NCI-H2081 (cell line): ENCODE data around the gene EFCAB6.

Experiments used
- DNase-seq, 2 experiments: peaks; one replicate each; lab custom pipeline; 2025; lab: John Stamatoyannopoulos, UW

Gene EFCAB6

GRCh38 chr22:43583501-43583900 is 228.6 kb downstream of the EFCAB6 start:
- DNase-seq, result no peak

GRCh38 chr22:43582394-43582793 is 229.7 kb downstream of the EFCAB6 start:
- no peak for DNase-seq

- DNase-seq, result no peak
These were observed 231.8 kb downstream of the EFCAB6 start for GRCh38 chr22:43580271-43580750.

- DNase-seq, result no peak
These were observed 237.4 kb downstream of the EFCAB6 start for GRCh38 chr22:43574738-43575137.

- DNase-seq, result no peak
These were observed 239.4 kb downstream of the EFCAB6 start for GRCh38 chr22:43572710-43573109.

GRCh38 chr22:43571181-43571580 is 240.9 kb downstream of the EFCAB6 start:
- no peak for DNase-seq

GRCh38 chr22:43570531-43571165 is 241.5 kb downstream of the EFCAB6 start:
- no peak for DNase-seq

- no peak for DNase-seq
These were observed 243.0 kb downstream of the EFCAB6 start for GRCh38 chr22:43569111-43569510.

GRCh38 chr22:43567691-43568324 is 244.3 kb downstream of the EFCAB6 start:
- no peak for DNase-seq

GRCh38 chr22:43566561-43567332 is 245.4 kb downstream of the EFCAB6 start:
- no peak for DNase-seq

- DNase-seq, result no peak
These were observed 246.1 kb downstream of the EFCAB6 start for GRCh38 chr22:43566021-43566420.

GRCh38 chr22:43564859-43565258 is 247.2 kb downstream of the EFCAB6 start:
- DNase-seq, result no peak

- DNase-seq, result no peak
These were observed 248.5 kb downstream of the EFCAB6 start for GRCh38 chr22:43563571-43563970.

- no peak for DNase-seq
These were observed 249.3 kb downstream of the EFCAB6 start for GRCh38 chr22:43562843-43563242.

- DNase-seq, result no peak
These were observed 250.5 kb downstream of the EFCAB6 start for GRCh38 chr22:43561415-43562178.

GRCh38 chr22:43560651-43561050 is 251.5 kb downstream of the EFCAB6 start:
- no peak for DNase-seq

GRCh38 chr22:43555561-43556515 is 256.3 kb downstream of the EFCAB6 start:
- DNase-seq, result no peak

- DNase-seq, result no peak
These were observed 257.3 kb downstream of the EFCAB6 start for GRCh38 chr22:43554694-43555365.

- no peak for DNase-seq
These were observed 257.9 kb downstream of the EFCAB6 start for GRCh38 chr22:43554259-43554636.

GRCh38 chr22:43553451-43554258 is 258.4 kb downstream of the EFCAB6 start:
- no peak for DNase-seq
